GM21360 (cell line): ENCODE results near the gene TIFAB.
"Not testable (repeated sequence)": the region's sequence is repeated elsewhere in the genome, so short reads cannot be mapped to it uniquely, and the experiment has no call there.

Source experiments
- ATAC-seq: cut with Tn5 transposase; IDR thresholded peaks from one replicate; pipeline ENCODE4 v1.9.1; 2021; ENCODE audit warnings: mild to moderate bottlenecking, moderate library complexity; ENCODE audit not compliant: unreplicated experiment

The TIFAB gene

GRCh38 chr5:135452321-135453030, at the start of gene TIFAB:
TSS of gene TIFAB (minus strand) at chr5:135452351. CDS start at chr5:135449939, 2,412 bp downstream.
- no peak for ATAC-seq

- ATAC-seq, result no peak
These were observed 46.5 kb upstream of the TIFAB start for GRCh38 chr5:135498637-135498995.

GRCh38 chr5:135497971-135498636, 46.0 kb upstream of the TIFAB start:
- ATAC-seq, result no peak

GRCh38 chr5:135495531-135495930, 43.4 kb upstream of the TIFAB start:
- ATAC-seq, result not testable (repeated sequence)

- no peak for ATAC-seq
These were observed 42.0 kb upstream of the TIFAB start for GRCh38 chr5:135494196-135494595.

- ATAC-seq, result no peak
These were observed 41.4 kb upstream of the TIFAB start for GRCh38 chr5:135493406-135494180.

- ATAC-seq, result no peak
These were observed 40.1 kb upstream of the TIFAB start for GRCh38 chr5:135492319-135492626.

- no peak for ATAC-seq
These were observed 39.6 kb upstream of the TIFAB start for GRCh38 chr5:135491552-135492318.

GRCh38 chr5:135491038-135491551, 38.9 kb upstream of the TIFAB start:
- no peak for ATAC-seq

- ATAC-seq, result no peak
These were observed 38.3 kb upstream of the TIFAB start for GRCh38 chr5:135490245-135491037.

GRCh38 chr5:135489466-135490244, 37.5 kb upstream of the TIFAB start:
- no peak for ATAC-seq

- no peak for ATAC-seq
These were observed 36.7 kb upstream of the TIFAB start for GRCh38 chr5:135488727-135489465.

GRCh38 chr5:135487839-135488514, 35.8 kb upstream of the TIFAB start:
- ATAC-seq, result no peak

- no peak for ATAC-seq
These were observed 34.9 kb upstream of the TIFAB start for GRCh38 chr5:135487037-135487395.

GRCh38 chr5:135486131-135487036, 34.2 kb upstream of the TIFAB start:
- ATAC-seq, result no peak

- ATAC-seq, result no peak
These were observed 32.5 kb upstream of the TIFAB start for GRCh38 chr5:135484674-135485086.

GRCh38 chr5:135483254-135483653, 31.1 kb upstream of the TIFAB start:
- ATAC-seq, result no peak
